H1 (cell line): Measurements from ENCODE around the gene PRKG2. TPM values are rescaled to one million over a fixed set of nuclear protein-coding genes. Genes with fewer than 3 reads are reported as not detected.

Source experiments
- CTCF ChIA-PET: fragments of 300-600 bp; sonication (Branson Sonifier 250); formaldehyde crosslinking; loops from one replicate; lab custom pipeline; 2021; ENCODE audit not compliant: partially characterized antibody; lab: Charles Lee
- POLR2A ChIA-PET: fragments of 300-600 bp; sonication (Branson Sonifier 250); formaldehyde crosslinking; loops from one replicate; lab custom pipeline; 2021; ENCODE audit warnings: inconsistent platforms; ENCODE audit not compliant: partially characterized antibody; lab: Charles Lee
- DNase-seq, 2 experiments: peaks; one replicate each; pipeline versions ENCODE4 v3.0.0 to v3.0.0-alpha.2; 2010 to 2022; ENCODE audit warnings: low spot score in 2 of 2, low read depth in 1 of 2, mixed read lengths in 1 of 2
- FAIRE-seq: peaks from 2 replicates; lab custom pipeline; 2011; peaks lifted over from hg19 to GRCh38; lab: Jason Lieb, UNC
- H2AFZ ChIP-seq: 2 replicates; pipeline ENCODE4 v1.8.1; 2012; ENCODE audit warnings: low read length, inconsistent platforms
- H2AK5ac ChIP-seq: 2 replicates; pipeline ENCODE4 v1.6.1; 2013; ENCODE audit warnings: low read depth, low read length
- H2BK120ac ChIP-seq: replicated peaks from 2 replicates; pipeline ENCODE3; 2013; ENCODE audit warnings: low read depth, low read length, inconsistent platforms
- H2BK12ac ChIP-seq: 2 replicates; pipeline ENCODE4 v1.6.1; 2013; ENCODE audit warnings: low read depth, low read length
- H2BK15ac ChIP-seq: 2 replicates; pipeline ENCODE4 v1.6.1; 2013; ENCODE audit warnings: low read length
- H2BK20ac ChIP-seq: 2 replicates; pipeline ENCODE4 v1.6.1; 2013; ENCODE audit warnings: low read length
- H2BK5ac ChIP-seq: 2 replicates; pipeline ENCODE4 v1.6.1; 2013; ENCODE audit warnings: low read depth, low read length
- H3K14ac ChIP-seq: 2 replicates; pipeline ENCODE4 v1.6.1; 2013; ENCODE audit warnings: inconsistent platforms; ENCODE audit not compliant: insufficient read length
- H3K18ac ChIP-seq: 2 replicates; pipeline ENCODE4 v1.6.1; 2013; ENCODE audit warnings: low read length; ENCODE audit errors: extremely low read depth
- H3K23ac ChIP-seq: 2 replicates; pipeline ENCODE4 v1.6.1; 2013; ENCODE audit warnings: inconsistent platforms; ENCODE audit not compliant: insufficient read length
- H3K23me2 ChIP-seq: 2 replicates; pipeline ENCODE4 v1.6.1; 2013; ENCODE audit warnings: low read depth, low read length
- H3K27ac ChIP-seq: 2 replicates; pipeline ENCODE4 v1.6.1; 2011; ENCODE audit warnings: low read depth, low read length, inconsistent platforms
- H3K27me3 ChIP-seq, 4 experiments: replicated peaks in 1 of 4; 1 replicate in 1 of 4; 2 replicates in 3 of 4; pipeline versions ENCODE4 v1.6.1 to v1.8.1; 2011 to 2013; ENCODE audit warnings: low read length in 3 of 4, mild to moderate bottlenecking in 3 of 4, inconsistent platforms in 2 of 4, mixed read lengths in 2 of 4, moderate library complexity in 1 of 4; ENCODE audit not compliant: control insufficient read depth in 3 of 4, insufficient read depth in 3 of 4; ENCODE audit errors: extremely low read depth in 1 of 4
- H3K36me3 ChIP-seq, 4 experiments: 2 replicates each; pipeline versions ENCODE4 v1.6.1 to v1.8.1; 2011 to 2013; ENCODE audit warnings: mild to moderate bottlenecking in 4 of 4, low read length in 3 of 4, moderate library complexity in 2 of 4, control low read depth in 1 of 4, inconsistent platforms in 1 of 4; ENCODE audit not compliant: insufficient read depth in 4 of 4, control insufficient read depth in 2 of 4
- H3K4ac ChIP-seq: replicated peaks from 2 replicates; pipeline ENCODE3; 2013; ENCODE audit warnings: low read length, low read depth, mixed read lengths, inconsistent platforms; ENCODE audit not compliant: insufficient read length
- H3K4me1 ChIP-seq, 4 experiments: replicated peaks in 1 of 4; 1 replicate in 1 of 4; 2 replicates in 3 of 4; pipeline versions ENCODE4 v1.6.1 to v1.8.1; 2011 to 2013; ENCODE audit warnings: low read length in 3 of 4, inconsistent platforms in 2 of 4, mixed read lengths in 1 of 4; ENCODE audit not compliant: insufficient read depth in 4 of 4, control insufficient read depth in 3 of 4
- H3K4me2 ChIP-seq, 2 experiments: 2 replicates each; pipeline versions ENCODE4 v1.6.1 to v1.8.1; 2011 to 2013; ENCODE audit warnings: low read depth in 2 of 2, low read length in 2 of 2, control low read depth in 1 of 2, inconsistent platforms in 1 of 2, mild to moderate bottlenecking in 1 of 2; ENCODE audit not compliant: insufficient read depth in 1 of 2
- H3K4me3 ChIP-seq, 4 experiments: fragments of 200-600, 300-600 bp in 1 of 4; sonication (generic), shearing (Covaris generic), sonication (Bioruptor Twin) in 1 of 4; 2 replicates each; pipeline versions ENCODE4 v1.5.1 to v1.8.1; 2011 to 2016; ENCODE audit warnings: low read length in 4 of 4, low read depth in 3 of 4, control low read depth in 2 of 4, inconsistent platforms in 2 of 4, mild to moderate bottlenecking in 2 of 4, mixed read lengths in 1 of 4, moderate library complexity in 1 of 4; ENCODE audit not compliant: insufficient read depth in 2 of 4; ENCODE audit errors: extremely low read depth in 1 of 4
- H3K56ac ChIP-seq: replicated peaks from 2 replicates; pipeline ENCODE3; 2013; ENCODE audit warnings: low read depth, mild to moderate bottlenecking, mixed read lengths, low read length, inconsistent platforms; ENCODE audit not compliant: insufficient read length
- H3K79me1 ChIP-seq: 2 replicates; pipeline ENCODE4 v1.6.1; 2013; ENCODE audit warnings: low read depth, low read length, control low read depth
- H3K79me2 ChIP-seq, 2 experiments: 2 replicates each; pipeline versions ENCODE4 v1.6.1 to v1.8.1; 2012 to 2013; ENCODE audit warnings: low read length in 2 of 2, mild to moderate bottlenecking in 2 of 2, inconsistent platforms in 1 of 2; ENCODE audit not compliant: insufficient read depth in 2 of 2, control insufficient read depth in 1 of 2
- H3K9ac ChIP-seq, 4 experiments: replicated peaks in 1 of 4; 1 replicate in 1 of 4; 2 replicates in 3 of 4; pipeline versions ENCODE4 v1.6.1 to v1.8.1; 2011 to 2013; ENCODE audit warnings: low read depth in 3 of 4, low read length in 3 of 4, control low read depth in 2 of 4, mild to moderate bottlenecking in 2 of 4, moderate library complexity in 2 of 4, inconsistent platforms in 1 of 4; ENCODE audit errors: extremely low read depth in 1 of 4
- H3K9me3 ChIP-seq, 2 experiments: 2 replicates each; pipeline versions ENCODE4 v1.6.1 to v1.8.1; 2012 to 2013; ENCODE audit warnings: mild to moderate bottlenecking in 2 of 2, moderate library complexity in 2 of 2, control low read depth in 1 of 2, inconsistent platforms in 1 of 2, low read depth in 1 of 2, low read length in 1 of 2, mixed read lengths in 1 of 2; ENCODE audit not compliant: insufficient read depth in 2 of 2
- H4K20me1 ChIP-seq, 2 experiments: replicated peaks in 1 of 2; 2 replicates each; pipeline versions ENCODE3 to v1.8.1; 2011 to 2013; ENCODE audit warnings: inconsistent platforms in 2 of 2, low read length in 2 of 2, mild to moderate bottlenecking in 1 of 2; ENCODE audit not compliant: insufficient read depth in 2 of 2, control insufficient read depth in 1 of 2
- H4K5ac ChIP-seq: 2 replicates; pipeline ENCODE4 v1.6.1; 2013; ENCODE audit warnings: low read length, low read depth, mixed read lengths, inconsistent platforms; ENCODE audit not compliant: insufficient read length
- H4K8ac ChIP-seq: 2 replicates; pipeline ENCODE4 v1.8.0; 2013; ENCODE audit warnings: mild to moderate bottlenecking, moderate library complexity, low read length, inconsistent platforms; ENCODE audit not compliant: insufficient read depth; ENCODE audit errors: extremely low read depth
- H4K91ac ChIP-seq: replicated peaks from 2 replicates; pipeline ENCODE3; 2013; ENCODE audit warnings: low read length, mixed read lengths, inconsistent platforms; ENCODE audit not compliant: insufficient read length
- CREB1 ChIP-seq: IDR thresholded peaks from 2 replicates; pipeline ENCODE4 v1.6.1; 2012; ENCODE audit warnings: inconsistent platforms
- CTBP2 ChIP-seq: IDR thresholded peaks from 2 replicates; pipeline ENCODE4 v1.7.0; 2011; ENCODE audit warnings: borderline replicate concordance, mild to moderate bottlenecking, moderate library complexity, mixed read lengths, low read length; ENCODE audit not compliant: insufficient read depth, insufficient read length
- WGBS, 2 experiments: shearing (Covaris generic) in 1 of 2; methylation state at CpG; one replicate each; pipeline versions ENCODE4 v1.1.6 to v1.1.7; 2013 to 2015; ENCODE audit warnings: low lambda C conversion rate in 2 of 2, mixed read lengths in 2 of 2, inconsistent platforms in 1 of 2, low coverage in 1 of 2, missing lambda C conversion rate in 1 of 2; ENCODE audit not compliant: insufficient replicate concordance in 2 of 2, insufficient coverage in 1 of 2, insufficient read length in 1 of 2; ENCODE audit errors: extremely low coverage in 1 of 2, missing lambda C conversion rate in 1 of 2; 5-methylcytosine and 5-hydroxymethylcytosine counted together
- polyA plus RNA-seq, 7 experiments: library from polyadenylated mRNA; depleted of rRNA in 3 of 7; stranded (reverse) in 5 of 7; unstranded in 2 of 7; fragments of >200 nt in 5 of 7; fragments of 200-250 nt in 2 of 7; gene quantifications; 1 replicate in 5 of 7; 2 replicates in 1 of 7; 4 replicates in 1 of 7; pipeline versions ENCODE4 v1.2.1 to v1.2.3, GENCODE V29; 2011 to 2013; ENCODE audit warnings: missing spikeins in 2 of 7, mixed read lengths in 2 of 7
- total RNA-seq: library from RNA; stranded (reverse); fragmentation: NEBNext Ultra II Directional; extraction: Animal tissue kit (Norgen Biotek cat#: 25700); gene quantifications from 2 replicates; pipeline ENCODE4 v1.2.1, GENCODE V29; 2021

Gene PRKG2
- total and polyA plus RNA-seq, 2 of the 8 experiments (the other 6 are each of a cell fraction or from before 2014, with no cell fraction given) = 0.45 to 1.2 TPM

- peaks cover 0 to 3% of the 10 kb centered on the region in 2 experiments; a peak in 1 of 4 replicates for H3K9me3 ChIP-seq
- H3K23ac ChIP-seq = no peak overlapping the region
- no peak overlapping the region for H2BK15ac ChIP-seq
- H4K20me1 ChIP-seq = no peaks in the 10 kb centered on the region
- FAIRE-seq (no peak), DNase-seq (no peak)
- no peak overlapping the region for H3K27ac ChIP-seq
- H3K79me1 ChIP-seq = no peaks in the 10 kb centered on the region
- POLR2A ChIA-PET = no interaction called here
- no peak overlapping the region for H3K9ac ChIP-seq
- no peak overlapping the region for H3K14ac ChIP-seq
- H2AK5ac ChIP-seq = no peak overlapping the region
- H3K79me2 ChIP-seq = no peaks in the 10 kb centered on the region
- H4K91ac ChIP-seq = no peak overlapping the region
- no peak overlapping the region for H3K4ac ChIP-seq
- CTCF ChIA-PET = interaction anchor here (0.9 to 1.7 kb wide), 5 partner anchors 15 to 266 kb away, joined by 3 to 8 read pairs (median 4); no protein-coding TSS in a partner anchor
- no peak overlapping the region for H2BK20ac ChIP-seq
- no peaks in the 10 kb centered on the region for H3K4me1 ChIP-seq
- 93% methylated on average over 3 of the region's 3 CpGs; no CpG with 5 or more reads in 1 of the 2 experiments for WGBS, 2 experiments
- no peak overlapping the region for H3K56ac ChIP-seq
- H2BK12ac ChIP-seq = no peak overlapping the region
- no peak overlapping the region for H3K4me3 ChIP-seq
- no peak overlapping the region for H4K5ac ChIP-seq
- no peaks in the 10 kb centered on the region for H3K23me2 ChIP-seq
- no peaks in the 10 kb centered on the region for H3K36me3 ChIP-seq
- 0 out of 2 replicates have a peak overlapping the region, but pooled peaks have one; percentile 21 for H2AFZ ChIP-seq
- H4K8ac ChIP-seq = no peak overlapping the region
- no peak overlapping the region for H2BK120ac ChIP-seq
- no peak overlapping the region for H2BK5ac ChIP-seq
- TF ChIP-seq CTBP2 (no peak), CREB1 (no peak)
- H3K4me2 ChIP-seq = no peak overlapping the region
- H3K27me3 ChIP-seq = no peaks in the 10 kb centered on the region
- no peak overlapping the region for H3K18ac ChIP-seq
These were observed 129.0 kb downstream of the PRKG2 start for GRCh38 chr4:81085979-81086378.
